Fibroblast of lung (primary cell): ENCODE results near the gene FLOT1. TPM values are rescaled to one million over a fixed set of nuclear protein-coding genes. Genes with fewer than 3 reads are reported as not detected.

ENCODE experiments used
- DNase-seq, 2 donors: peaks; one replicate each; pipeline versions ENCODE4 v3.0.0 to v3.0.0-alpha.2; 2010; ENCODE audit warnings: low read depth in 2 of 2
- H2AFZ ChIP-seq: 2 replicates; pipeline ENCODE4 v1.5.1; 2012; ENCODE audit warnings: low read length, control low read depth, inconsistent platforms
- H3K27ac ChIP-seq: 2 replicates; pipeline ENCODE4 v1.5.1; 2011; ENCODE audit warnings: low read length, control low read depth; ENCODE audit not compliant: insufficient read depth
- H3K27me3 ChIP-seq: 2 replicates; pipeline ENCODE4 v1.5.1; 2011; ENCODE audit warnings: mild to moderate bottlenecking, low read length; ENCODE audit not compliant: control insufficient read depth, insufficient read depth
- H3K36me3 ChIP-seq: 2 replicates; pipeline ENCODE4 v1.5.1; 2011; ENCODE audit warnings: low read length; ENCODE audit not compliant: control insufficient read depth, insufficient read depth
- H3K4me1 ChIP-seq: 2 replicates; pipeline ENCODE4 v1.5.1; 2011; ENCODE audit warnings: low read length; ENCODE audit not compliant: control insufficient read depth, insufficient read depth; ENCODE audit errors: extremely low read depth
- H3K4me2 ChIP-seq: 2 replicates; pipeline ENCODE4 v1.5.1; 2011; ENCODE audit warnings: low read length, control low read depth; ENCODE audit not compliant: insufficient read depth; ENCODE audit errors: extremely low read depth
- H3K4me3 ChIP-seq, 4 experiments: fragments of 200-600 bp in 1 of 4; sonication (generic) in 1 of 4; replicated peaks in 1 of 4; 2 replicates each; pipeline ENCODE4 v1.5.1; 2011 to 2016; ENCODE audit warnings: low read length in 4 of 4, low read depth in 3 of 4, mild to moderate bottlenecking in 3 of 4, control low read depth in 2 of 4, inconsistent platforms in 1 of 4, mixed read lengths in 1 of 4; ENCODE audit not compliant: insufficient read depth in 1 of 4; ENCODE audit errors: control extremely low read depth in 1 of 4
- H3K79me2 ChIP-seq: 2 replicates; pipeline ENCODE4 v1.5.1; 2012; ENCODE audit warnings: mild to moderate bottlenecking, low read length, inconsistent platforms; ENCODE audit not compliant: control insufficient read depth, insufficient read depth
- H3K9ac ChIP-seq: 2 replicates; pipeline ENCODE4 v1.5.1; 2011; ENCODE audit warnings: mild to moderate bottlenecking, low read length, control low read depth; ENCODE audit not compliant: insufficient read depth
- H3K9me3 ChIP-seq: 2 replicates; pipeline ENCODE4 v1.5.1; 2012; ENCODE audit warnings: low read depth, low read length; ENCODE audit not compliant: control insufficient read depth, insufficient read depth
- H4K20me1 ChIP-seq: 2 replicates; pipeline ENCODE4 v1.5.1; 2011; ENCODE audit warnings: low read length; ENCODE audit not compliant: control insufficient read depth, insufficient read depth; ENCODE audit errors: extremely low read depth
- CTCF ChIP-seq, 2 donors: IDR thresholded peaks in 1 of 2; conservative IDR thresholded peaks in 1 of 2; 1 replicate in 1 of 2; 2 replicates in 1 of 2; pipeline ENCODE4 v1.5.1; 2011 to 2012; ENCODE audit warnings: low read length in 2 of 2, control low read depth in 1 of 2, inconsistent platforms in 1 of 2, low read depth in 1 of 2, mild to moderate bottlenecking in 1 of 2
- EZH2 ChIP-seq: IDR thresholded peaks from 2 replicates; pipeline ENCODE4 v1.5.1; 2012; ENCODE audit warnings: low read length, control low read depth, mild to moderate bottlenecking; ENCODE audit errors: missing control alignments
- polyA plus RNA-seq, 2 donors: library from polyadenylated mRNA; depleted of rRNA in 1 of 2; stranded (reverse) in 1 of 2; unstranded in 1 of 2; fragments of >200 nt; gene quantifications; 2 replicates each; pipeline ENCODE4 v1.2.1, GENCODE V29; 2011 to 2012; ENCODE audit warnings: missing spikeins in 1 of 2
- total RNA-seq: library from RNA; depleted of rRNA; stranded (reverse); fragments of >200 nt; gene quantifications from 2 replicates; pipeline ENCODE4 v1.2.1, GENCODE V29; 2014

Gene FLOT1
- total and polyA plus RNA-seq, 2 donors (not counting 1 experiment from before 2014, with no cell fraction given): 180 to 301 TPM

GRCh38 chr6:30738532-30738931 lies 4.0 kb downstream of the FLOT1 start:
- H4K20me1 ChIP-seq: no peaks in the 10 kb centered on the region
- H3K9ac ChIP-seq: no peak overlapping the region
- H3K4me2 ChIP-seq: no peak overlapping the region
- H3K27me3 ChIP-seq: no peaks in the 10 kb centered on the region
- no peak overlapping the region for H3K4me3 ChIP-seq
- peaks cover 24% of the 10 kb centered on the region for H3K36me3 ChIP-seq
- H2AFZ ChIP-seq: no peak overlapping the region
- no peak for DNase-seq
- peaks cover 59% of the 10 kb centered on the region for H3K79me2 ChIP-seq
- H3K4me1 ChIP-seq: peaks cover 13% of the 10 kb centered on the region
- TF ChIP-seq CTCF (conservative IDR thresholded peaks at IDR 0.05 in 1 of 2, IDR thresholded peaks at IDR 0.05 in 1 of 2; ENCODE audit: low read depth in 1 of 2, low read length in 2 of 2) (no peak), EZH2 (no peak)
- no peak overlapping the region for H3K27ac ChIP-seq
- H3K9me3 ChIP-seq: no peaks in the 10 kb centered on the region

DNA sequence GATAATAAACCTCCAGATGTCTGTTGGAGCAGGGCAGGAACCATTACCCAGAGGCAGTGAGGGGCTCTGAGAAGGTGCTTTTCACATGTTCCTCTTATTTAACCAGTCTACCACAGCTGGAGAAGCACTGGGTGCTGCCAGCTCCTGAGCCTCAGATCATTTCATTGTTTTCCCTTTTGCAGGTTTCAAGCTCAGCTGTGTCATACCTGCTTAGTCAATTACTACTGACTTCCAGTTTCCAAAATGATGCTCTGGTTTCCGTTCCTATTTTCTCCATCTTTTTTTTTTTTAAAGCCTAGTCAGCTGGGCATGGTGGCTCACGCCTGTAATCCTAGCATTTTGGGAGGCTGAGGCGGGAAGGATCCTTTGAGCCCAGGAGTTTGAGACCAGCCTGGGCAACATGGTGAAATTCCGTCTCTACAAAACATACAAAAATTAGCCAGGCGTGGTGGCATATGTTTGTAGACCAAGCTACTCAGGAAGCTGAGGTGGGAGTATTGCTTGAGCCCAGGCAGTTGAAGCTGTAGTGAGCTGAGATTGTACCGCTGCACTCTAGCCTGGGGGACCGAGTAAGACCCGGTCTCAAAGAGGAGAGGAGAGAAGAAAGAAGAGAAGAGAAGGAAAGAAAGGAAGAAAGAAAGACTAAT lies 6.7 kb downstream of the FLOT1 start:
- peaks cover 8% of the 10 kb centered on the region for H3K4me1 ChIP-seq
- peaks cover 31% of the 10 kb centered on the region for H3K36me3 ChIP-seq
- H3K27me3 ChIP-seq: no peaks in the 10 kb centered on the region
- H2AFZ ChIP-seq: no peak overlapping the region
- H3K9ac ChIP-seq: no peak overlapping the region
- H3K79me2 ChIP-seq: peaks cover 35% of the 10 kb centered on the region
- H3K4me3 ChIP-seq: no peak overlapping the region
- TF ChIP-seq EZH2 (no peak), CTCF (conservative IDR thresholded peaks at IDR 0.05 in 1 of 2, IDR thresholded peaks at IDR 0.05 in 1 of 2; ENCODE audit: low read depth in 1 of 2, low read length in 2 of 2) (no peak)
- no peaks in the 10 kb centered on the region for H4K20me1 ChIP-seq
- no peak overlapping the region for H3K4me2 ChIP-seq
- H3K27ac ChIP-seq: no peak overlapping the region
- no peaks in the 10 kb centered on the region for H3K9me3 ChIP-seq
- DNase-seq: no peak

GRCh38 chr6:30732237-30732943 lies 10.1 kb downstream of the FLOT1 start:
- peaks cover 8% of the 10 kb centered on the region for H3K79me2 ChIP-seq
- H3K36me3 ChIP-seq: peaks cover 19% of the 10 kb centered on the region

More at GRCh38 chr6:30732237-30732943, 10.1 kb downstream of the FLOT1 start:
- H3K4me2 ChIP-seq: no peak overlapping the region
- no peaks in the 10 kb centered on the region for H3K27me3 ChIP-seq
- no peak overlapping the region for H3K4me3 ChIP-seq
- no peak overlapping the region for H3K27ac ChIP-seq
- no peak overlapping the region for H3K9ac ChIP-seq
- DNase-seq: no peak
- H2AFZ ChIP-seq: no peak overlapping the region
- no peaks in the 10 kb centered on the region for H3K4me1 ChIP-seq
- no peak for TF ChIP-seq EZH2
- no peak for TF ChIP-seq CTCF (conservative IDR thresholded peaks at IDR 0.05 in 1 of 2, IDR thresholded peaks at IDR 0.05 in 1 of 2; ENCODE audit: low read depth in 1 of 2, low read length in 2 of 2)
- no peaks in the 10 kb centered on the region for H3K9me3 ChIP-seq
- no peaks in the 10 kb centered on the region for H4K20me1 ChIP-seq
